Activated CD4-positive, alpha-beta T cell treated with anti-CD3 and anti-CD28 coated beads, Interleukin-2, amount 10 ng/mL, durations not matched to agents 24 days and 14 days (primary cell): ENCODE data around the gene C9orf153. TPM values are rescaled to one million over a fixed set of nuclear protein-coding genes. Genes with fewer than 3 reads are reported as not detected.

Experiments
- DNase-seq: peaks from one replicate; pipeline ENCODE4 v3.0.0; 2022
- H3K27ac Mint-ChIP-seq: one replicate; pipeline ENCODE4 v1.8.0; 2022; ENCODE audit warnings: mild to moderate bottlenecking, mixed read lengths
- H3K27me3 Mint-ChIP-seq: one replicate; pipeline ENCODE4 v1.8.0; 2022; ENCODE audit warnings: mixed read lengths
- H3K36me3 Mint-ChIP-seq: one replicate; pipeline ENCODE4 v1.8.0; 2022; ENCODE audit warnings: low read depth, mild to moderate bottlenecking, mixed read lengths
- H3K4me1 Mint-ChIP-seq: one replicate; pipeline ENCODE4 v1.8.0; 2021; ENCODE audit warnings: mixed read lengths
- H3K4me3 Mint-ChIP-seq: one replicate; pipeline ENCODE4 v1.8.0; 2022; ENCODE audit warnings: mild to moderate bottlenecking, moderate library complexity, mixed read lengths
- H3K9me3 Mint-ChIP-seq: one replicate; pipeline ENCODE4 v1.8.0; 2021; ENCODE audit warnings: mixed read lengths
- intact Hi-C: fragments of 100-400 bp; cut with micrococcal nuclease; formaldehyde crosslinking; loops from one replicate; pipeline ENCODE4 v1.15.1; 2023
- total RNA-seq: library from RNA; stranded (reverse); gene quantifications from 2 replicates; pipeline ENCODE4 v1.2.3, GENCODE V29; 2022

C9orf153 gene
- total RNA-seq, 1 donor from 2014 or later = 0.33 TPM

DNA sequence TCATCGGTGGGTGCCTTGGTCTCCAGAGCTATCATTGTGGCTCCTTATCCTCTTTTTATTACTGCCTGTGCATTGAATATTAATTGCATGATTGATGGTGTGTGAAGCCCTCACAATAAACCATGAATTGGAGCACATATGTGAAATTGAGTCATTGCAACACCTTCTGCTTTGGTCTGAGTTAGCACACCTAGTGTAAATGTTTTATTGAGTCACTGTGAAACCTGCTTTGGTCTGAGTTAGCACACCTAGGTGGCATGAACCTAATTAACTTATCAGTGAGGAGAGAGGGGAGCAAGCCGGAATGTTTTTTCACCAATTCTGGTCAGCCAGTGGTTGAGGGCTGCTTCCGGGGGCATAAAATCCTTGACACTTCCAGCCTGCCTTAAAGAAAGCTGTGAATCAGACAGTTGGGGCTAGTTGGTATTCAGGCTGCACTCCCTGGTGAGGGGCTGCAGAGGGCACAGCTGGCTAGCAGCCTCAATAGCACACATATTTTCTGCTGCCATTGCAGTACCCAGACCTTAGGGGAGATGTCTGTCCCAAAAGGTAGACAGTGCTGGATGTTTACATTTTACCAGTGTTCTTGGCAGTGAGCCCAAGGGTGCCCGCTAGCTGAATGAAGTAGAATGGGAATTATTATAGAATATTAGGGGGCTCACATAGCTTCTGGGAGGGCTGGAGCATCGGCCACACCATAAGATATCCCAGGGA is 83.6 kb downstream of the C9orf153 start:
- intact Hi-C loops = no loop called here
- Mint-ChIP-seq H3K4me3 (no peak overlapping the region), H3K9me3 (no peaks in the 10 kb centered on the region), H3K27ac (no peak overlapping the region), H3K4me1 (no peaks in the 10 kb centered on the region), H3K27me3 (no peaks in the 10 kb centered on the region), H3K36me3 (no peaks in the 10 kb centered on the region)
- DNase-seq = no peak

DNA sequence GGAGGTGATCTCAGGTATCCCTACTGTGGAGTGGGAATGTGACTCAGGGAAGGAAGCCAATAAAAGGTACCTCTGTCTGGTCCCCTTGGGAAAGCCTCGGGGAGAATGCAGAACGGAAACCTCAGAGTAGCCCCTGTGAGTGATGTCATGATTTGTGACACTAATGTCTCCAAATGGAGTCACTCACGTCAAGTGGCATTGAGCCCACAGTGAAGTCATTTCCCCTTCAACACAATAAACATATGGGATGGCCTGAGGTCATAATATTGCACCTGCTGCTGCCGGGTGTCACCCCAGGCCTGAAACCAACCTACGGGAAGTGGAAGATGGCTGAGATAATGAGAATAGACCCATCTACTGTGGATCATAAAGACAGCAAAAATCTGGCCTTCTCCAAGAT is 84.2 kb downstream of the C9orf153 start:
- Mint-ChIP-seq H3K4me1 (no peaks in the 10 kb centered on the region), H3K36me3 (no peaks in the 10 kb centered on the region), H3K27me3 (no peaks in the 10 kb centered on the region), H3K4me3 (no peak overlapping the region), H3K27ac (no peak overlapping the region), H3K9me3 (no peaks in the 10 kb centered on the region)
- no peak for DNase-seq
- intact Hi-C loops = no loop called here

Other genes starting within 250 kb of the C9orf153 start
- 5.5 and 6.6 TPM in 2 replicates for gene GOLM1, start 160.1 kb downstream of the C9orf153 start, total RNA-seq
- gene ISCA1, start 22.9 kb upstream of the C9orf153 start, total RNA-seq = 29.4 and 30.1 TPM in 2 replicates
- gene TUT7, start 94.8 kb upstream of the C9orf153 start, total RNA-seq = 38.9 and 39.7 TPM in 2 replicates